GM18505 (cell line): ENCODE measurements around the gene KLK4.

Source experiments
- ATAC-seq: cut with Tn5 transposase; IDR thresholded peaks from one replicate; pipeline ENCODE4 v1.9.1; 2021; ENCODE audit not compliant: unreplicated experiment
- POLR2A ChIP-seq: IDR thresholded peaks from 4 replicates; pipeline ENCODE4 v1.6.1; 2011; ENCODE audit warnings: borderline replicate concordance; ENCODE audit not compliant: insufficient read depth, insufficient read length; ENCODE audit errors: extremely low read depth

KLK4 gene

GRCh38 chr19:50911206-50912101, at the start of gene KLK4:
TSS of gene KLK4 (minus strand) at chr19:50911395. CDS start at chr19:50910738, 657 bp downstream.
- TF ChIP-seq POLR2A = no peak
- no peak for ATAC-seq

GRCh38 chr19:50959731-50960500, 48.7 kb upstream of the KLK4 start:
- TF ChIP-seq POLR2A = no peak
- ATAC-seq = no peak

GRCh38 chr19:50957587-50957986, 46.4 kb upstream of the KLK4 start:
- TF ChIP-seq POLR2A = no peak

GRCh38 chr19:50952910-50953309, 41.7 kb upstream of the KLK4 start, which contains the start of gene KLK5:
TSS of gene KLK5 (minus strand) at chr19:50953038. CDS start at chr19:50952657, 381 bp downstream.
- TF ChIP-seq POLR2A = no peak
- ATAC-seq = no peak

More at GRCh38 chr19:50957587-50957986, 46.4 kb upstream of the KLK4 start:
- ATAC-seq = no peak

GRCh38 chr19:50949861-50950260, 38.7 kb upstream of the KLK4 start:
- ATAC-seq = no peak
- no peak for TF ChIP-seq POLR2A

- no peak for TF ChIP-seq POLR2A
- no peak for ATAC-seq
Observed at GRCh38 chr19:50947123-50947522, 35.9 kb upstream of the KLK4 start.

- TF ChIP-seq POLR2A = no peak
- no peak for ATAC-seq
Observed at GRCh38 chr19:50944795-50945194, 33.6 kb upstream of the KLK4 start.

- TF ChIP-seq POLR2A = no peak
- no peak for ATAC-seq
Observed at GRCh38 chr19:50943074-50943828, 32.1 kb upstream of the KLK4 start.

- no peak for ATAC-seq
Observed at GRCh38 chr19:50939596-50939995, 28.4 kb upstream of the KLK4 start.

GRCh38 chr19:50933640-50934039, 22.4 kb upstream of the KLK4 start:
- no peak for TF ChIP-seq POLR2A
- no peak for ATAC-seq

More at GRCh38 chr19:50939596-50939995, 28.4 kb upstream of the KLK4 start:
- TF ChIP-seq POLR2A = no peak

GRCh38 chr19:50932690-50933083, 21.5 kb upstream of the KLK4 start:
- TF ChIP-seq POLR2A = no peak

GRCh38 chr19:50932018-50932689, 21.0 kb upstream of the KLK4 start:
- no peak for ATAC-seq
- TF ChIP-seq POLR2A = no peak

More at GRCh38 chr19:50932690-50933083, 21.5 kb upstream of the KLK4 start:
- no peak for ATAC-seq

GRCh38 chr19:50931023-50931422, 19.8 kb upstream of the KLK4 start:
- TF ChIP-seq POLR2A = no peak
- no peak for ATAC-seq

- TF ChIP-seq POLR2A = no peak
- no peak for ATAC-seq
Observed at GRCh38 chr19:50928831-50929230, 17.6 kb upstream of the KLK4 start.
